ENCODE results near the gene DCAF6.

Gene DCAF6

GRCh38 chr1:168095476-168095875, 159.0 kb downstream of the DCAF6 start:
- Histone ChIP-seq H3K27ac (ENCODE audit: insufficient read depth, low read length, poor library complexity, severe bottlenecking) (no peak overlapping the region), H3K4me3 (ENCODE audit: insufficient read depth, low read depth, low read length, poor library complexity, severe bottlenecking) (no peak overlapping the region)

GRCh38 chr1:168096296-168097165, 160.0 kb downstream of the DCAF6 start:
- Histone ChIP-seq H3K9me3 (ENCODE audit: control insufficient read depth, low read length) (no peaks in the 10 kb centered on the region), H3K27me3 (replicated peaks; ENCODE audit: control insufficient read depth, insufficient read depth, low read length, poor library complexity, severe bottlenecking) (no peaks in the 10 kb centered on the region), H3K4me1 (ENCODE audit: control insufficient read depth, insufficient read depth, low read length, poor library complexity, severe bottlenecking) (no peaks in the 10 kb centered on the region), H3K36me3 (ENCODE audit: control insufficient read depth, insufficient read depth, low read length) (no peaks in the 10 kb centered on the region), H3K27ac (ENCODE audit: insufficient read depth, low read length, poor library complexity, severe bottlenecking) (no peak overlapping the region), H3K4me3 (ENCODE audit: insufficient read depth, low read depth, low read length, poor library complexity, severe bottlenecking) (no peak overlapping the region)
- DNase-seq = no peak

More at GRCh38 chr1:168095476-168095875, 159.0 kb downstream of the DCAF6 start:
- DNase-seq = no peak
- no peaks in the 10 kb centered on the region for H3K27me3 ChIP-seq (replicated peaks; ENCODE audit: control insufficient read depth, insufficient read depth, low read length, poor library complexity, severe bottlenecking)
- no peaks in the 10 kb centered on the region for H3K9me3 ChIP-seq (ENCODE audit: control insufficient read depth, low read length)
- no peaks in the 10 kb centered on the region for H3K4me1 ChIP-seq (ENCODE audit: control insufficient read depth, insufficient read depth, low read length, poor library complexity, severe bottlenecking)
- H3K36me3 ChIP-seq (ENCODE audit: control insufficient read depth, insufficient read depth, low read length) = no peaks in the 10 kb centered on the region

- no peak for DNase-seq
- no peaks in the 10 kb centered on the region for H3K36me3 ChIP-seq (ENCODE audit: control insufficient read depth, insufficient read depth, low read length)
- no peak overlapping the region for H3K27ac ChIP-seq (ENCODE audit: insufficient read depth, low read length, poor library complexity, severe bottlenecking)
Measured at GRCh38 chr1:168097921-168098528, 161.5 kb downstream of the DCAF6 start.

GRCh38 chr1:168098534-168099320, 162.2 kb downstream of the DCAF6 start:
- Histone ChIP-seq H3K27me3 (replicated peaks; ENCODE audit: control insufficient read depth, insufficient read depth, low read length, poor library complexity, severe bottlenecking) (no peaks in the 10 kb centered on the region), H3K4me3 (ENCODE audit: insufficient read depth, low read depth, low read length, poor library complexity, severe bottlenecking) (no peak overlapping the region), H3K36me3 (ENCODE audit: control insufficient read depth, insufficient read depth, low read length) (no peaks in the 10 kb centered on the region), H3K4me1 (ENCODE audit: control insufficient read depth, insufficient read depth, low read length, poor library complexity, severe bottlenecking) (no peaks in the 10 kb centered on the region), H3K27ac (ENCODE audit: insufficient read depth, low read length, poor library complexity, severe bottlenecking) (no peak overlapping the region), H3K9me3 (ENCODE audit: control insufficient read depth, low read length) (no peaks in the 10 kb centered on the region)
- no peak for DNase-seq

More at GRCh38 chr1:168097921-168098528, 161.5 kb downstream of the DCAF6 start:
- no peaks in the 10 kb centered on the region for H3K4me1 ChIP-seq (ENCODE audit: control insufficient read depth, insufficient read depth, low read length, poor library complexity, severe bottlenecking)
- no peak overlapping the region for H3K4me3 ChIP-seq (ENCODE audit: insufficient read depth, low read depth, low read length, poor library complexity, severe bottlenecking)
- no peaks in the 10 kb centered on the region for H3K9me3 ChIP-seq (ENCODE audit: control insufficient read depth, low read length)
- no peaks in the 10 kb centered on the region for H3K27me3 ChIP-seq (replicated peaks; ENCODE audit: control insufficient read depth, insufficient read depth, low read length, poor library complexity, severe bottlenecking)

GRCh38 chr1:168099337-168099801, 162.9 kb downstream of the DCAF6 start:
- Histone ChIP-seq H3K36me3 (ENCODE audit: control insufficient read depth, insufficient read depth, low read length) (no peaks in the 10 kb centered on the region), H3K27ac (ENCODE audit: insufficient read depth, low read length, poor library complexity, severe bottlenecking) (no peak overlapping the region), H3K4me3 (ENCODE audit: insufficient read depth, low read depth, low read length, poor library complexity, severe bottlenecking) (no peak overlapping the region), H3K27me3 (replicated peaks; ENCODE audit: control insufficient read depth, insufficient read depth, low read length, poor library complexity, severe bottlenecking) (no peaks in the 10 kb centered on the region), H3K9me3 (ENCODE audit: control insufficient read depth, low read length) (no peaks in the 10 kb centered on the region), H3K4me1 (ENCODE audit: control insufficient read depth, insufficient read depth, low read length, poor library complexity, severe bottlenecking) (no peaks in the 10 kb centered on the region)
- no peak for DNase-seq

GRCh38 chr1:168100315-168101002, 164.0 kb downstream of the DCAF6 start:
- no peak overlapping the region for H3K4me3 ChIP-seq (ENCODE audit: insufficient read depth, low read depth, low read length, poor library complexity, severe bottlenecking)
- H3K9me3 ChIP-seq (ENCODE audit: control insufficient read depth, low read length) = no peaks in the 10 kb centered on the region
- H3K4me1 ChIP-seq (ENCODE audit: control insufficient read depth, insufficient read depth, low read length, poor library complexity, severe bottlenecking) = no peaks in the 10 kb centered on the region
- no peak overlapping the region for H3K27ac ChIP-seq (ENCODE audit: insufficient read depth, low read length, poor library complexity, severe bottlenecking)
- no peak for DNase-seq
- H3K27me3 ChIP-seq (replicated peaks; ENCODE audit: control insufficient read depth, insufficient read depth, low read length, poor library complexity, severe bottlenecking) = no peaks in the 10 kb centered on the region
- no peaks in the 10 kb centered on the region for H3K36me3 ChIP-seq (ENCODE audit: control insufficient read depth, insufficient read depth, low read length)

GRCh38 chr1:168101336-168101735, 164.9 kb downstream of the DCAF6 start:
- H3K4me1 ChIP-seq (ENCODE audit: control insufficient read depth, insufficient read depth, low read length, poor library complexity, severe bottlenecking) = no peaks in the 10 kb centered on the region
- no peaks in the 10 kb centered on the region for H3K27me3 ChIP-seq (replicated peaks; ENCODE audit: control insufficient read depth, insufficient read depth, low read length, poor library complexity, severe bottlenecking)
- H3K4me3 ChIP-seq (ENCODE audit: insufficient read depth, low read depth, low read length, poor library complexity, severe bottlenecking) = no peak overlapping the region
- no peaks in the 10 kb centered on the region for H3K9me3 ChIP-seq (ENCODE audit: control insufficient read depth, low read length)
- H3K36me3 ChIP-seq (ENCODE audit: control insufficient read depth, insufficient read depth, low read length) = no peaks in the 10 kb centered on the region
- no peak for DNase-seq
- H3K27ac ChIP-seq (ENCODE audit: insufficient read depth, low read length, poor library complexity, severe bottlenecking) = no peak overlapping the region

GRCh38 chr1:168102487-168102886, 166.0 kb downstream of the DCAF6 start:
- no peaks in the 10 kb centered on the region for H3K4me1 ChIP-seq (ENCODE audit: control insufficient read depth, insufficient read depth, low read length, poor library complexity, severe bottlenecking)
- H3K36me3 ChIP-seq (ENCODE audit: control insufficient read depth, insufficient read depth, low read length) = no peaks in the 10 kb centered on the region

GRCh38 chr1:168104535-168104934, 168.1 kb downstream of the DCAF6 start:
- H3K27me3 ChIP-seq (replicated peaks; ENCODE audit: control insufficient read depth, insufficient read depth, low read length, poor library complexity, severe bottlenecking) = no peaks in the 10 kb centered on the region
- no peak overlapping the region for H3K4me3 ChIP-seq (ENCODE audit: insufficient read depth, low read depth, low read length, poor library complexity, severe bottlenecking)
- H3K4me1 ChIP-seq (ENCODE audit: control insufficient read depth, insufficient read depth, low read length, poor library complexity, severe bottlenecking) = no peaks in the 10 kb centered on the region
- no peaks in the 10 kb centered on the region for H3K9me3 ChIP-seq (ENCODE audit: control insufficient read depth, low read length)
- H3K36me3 ChIP-seq (ENCODE audit: control insufficient read depth, insufficient read depth, low read length) = no peaks in the 10 kb centered on the region
- H3K27ac ChIP-seq (ENCODE audit: insufficient read depth, low read length, poor library complexity, severe bottlenecking) = no peak overlapping the region
- DNase-seq = no peak

More at GRCh38 chr1:168102487-168102886, 166.0 kb downstream of the DCAF6 start:
- Histone ChIP-seq H3K27ac (ENCODE audit: insufficient read depth, low read length, poor library complexity, severe bottlenecking) (no peak overlapping the region), H3K9me3 (ENCODE audit: control insufficient read depth, low read length) (no peaks in the 10 kb centered on the region), H3K4me3 (ENCODE audit: insufficient read depth, low read depth, low read length, poor library complexity, severe bottlenecking) (no peak overlapping the region), H3K27me3 (replicated peaks; ENCODE audit: control insufficient read depth, insufficient read depth, low read length, poor library complexity, severe bottlenecking) (no peaks in the 10 kb centered on the region)
- no peak for DNase-seq

Data from effector memory CD4-positive, alpha-beta T cell (primary cell).